ENCODE data around the gene CTDSP2.
A peak's percentile ranks its signal among the peaks of the same experiment; 100 is the strongest.
"Not testable (repeated sequence)": the region's sequence is repeated elsewhere in the genome, so short reads cannot be mapped to it uniquely, and the experiment has no call there.

Gene CTDSP2

GRCh38 chr12:57853864-57854556 is 7.5 kb upstream of the CTDSP2 start:
- no peak for DNase-seq (ENCODE audit: low read depth in 2 of 2, low spot score in 1 of 2)

- no peak for DNase-seq (ENCODE audit: low read depth in 2 of 2, low spot score in 1 of 2)
Measured at GRCh38 chr12:57852620-57853500, 6.3 kb upstream of the CTDSP2 start.

GRCh38 chr12:57852200-57852599 is 5.7 kb upstream of the CTDSP2 start:
- DNase-seq (ENCODE audit: low read depth in 2 of 2, low spot score in 1 of 2), result no peak

- no peak for DNase-seq (ENCODE audit: low read depth in 2 of 2, low spot score in 1 of 2)
Measured at GRCh38 chr12:57851552-57851951, 5.0 kb upstream of the CTDSP2 start.

- no peak for DNase-seq (ENCODE audit: low read depth in 2 of 2, low spot score in 1 of 2)
Measured at GRCh38 chr12:57850854-57851430, 4.4 kb upstream of the CTDSP2 start.

GRCh38 chr12:57849447-57849846 is 2.9 kb upstream of the CTDSP2 start:
- DNase-seq (ENCODE audit: low read depth in 2 of 2, low spot score in 1 of 2), result not testable (repeated sequence)

- no peak for DNase-seq (ENCODE audit: low read depth in 2 of 2, low spot score in 1 of 2)
Measured at GRCh38 chr12:57849035-57849434, 2.5 kb upstream of the CTDSP2 start.

- DNase-seq (ENCODE audit: low read depth in 2 of 2, low spot score in 1 of 2), result no peak
Measured at GRCh38 chr12:57848208-57848607, 1.7 kb upstream of the CTDSP2 start.

- DNase-seq (ENCODE audit: low read depth in 2 of 2, low spot score in 1 of 2), result no peak
Measured at GRCh38 chr12:57846285-57846576, 298 bp downstream of the CTDSP2 start.

GRCh38 chr12:57845478-57846284 is 848 bp downstream of the CTDSP2 start:
- DNase-seq (ENCODE audit: low read depth in 2 of 2, low spot score in 1 of 2), result peak; percentile 13 to 16

- DNase-seq (ENCODE audit: low read depth in 2 of 2, low spot score in 1 of 2), result no peak
Measured at GRCh38 chr12:57844709-57845477, 1.6 kb downstream of the CTDSP2 start.

- no peak for DNase-seq (ENCODE audit: low read depth in 2 of 2, low spot score in 1 of 2)
Measured at GRCh38 chr12:57842342-57843294, 3.9 kb downstream of the CTDSP2 start.

- no peak for DNase-seq (ENCODE audit: low read depth in 2 of 2, low spot score in 1 of 2)
Measured at GRCh38 chr12:57841445-57841844, 5.1 kb downstream of the CTDSP2 start.

- DNase-seq (ENCODE audit: low read depth in 2 of 2, low spot score in 1 of 2), result no peak
Measured at GRCh38 chr12:57840726-57841125, 5.8 kb downstream of the CTDSP2 start.

GRCh38 chr12:57839996-57840395 is 6.5 kb downstream of the CTDSP2 start:
- no peak for DNase-seq (ENCODE audit: low read depth in 2 of 2, low spot score in 1 of 2)

- DNase-seq (ENCODE audit: low read depth in 2 of 2, low spot score in 1 of 2), result no peak
Measured at GRCh38 chr12:57838594-57839302, 7.8 kb downstream of the CTDSP2 start.

- no peak for DNase-seq (ENCODE audit: low read depth in 2 of 2, low spot score in 1 of 2)
Measured at GRCh38 chr12:57837864-57838562, 8.5 kb downstream of the CTDSP2 start.
